GM18507 (cell line): ENCODE data around the gene TMEM222.
"Not testable (repeated sequence)": the region's sequence is repeated elsewhere in the genome, so short reads cannot be mapped to it uniquely, and the experiment has no call there.

Experiments
- DNase-seq: peaks from one replicate; pipeline ENCODE4 v3.0.0; 2011; ENCODE audit warnings: low read depth; ENCODE audit not compliant: insufficient read length; ENCODE audit errors: extremely low spot score
- FAIRE-seq: peaks from 2 replicates; lab custom pipeline; 2011; peaks lifted over from hg19 to GRCh38; lab: Jason Lieb, UNC

The TMEM222 gene

GRCh38 chr1:27367160-27367650 lies 45.2 kb downstream of the TMEM222 start:
- FAIRE-seq, result no peak

GRCh38 chr1:27368869-27369582 lies 47.1 kb downstream of the TMEM222 start:
- DNase-seq, result no peak
- FAIRE-seq, result no peak

More at GRCh38 chr1:27367160-27367650, 45.2 kb downstream of the TMEM222 start:
- no peak for DNase-seq

- no peak for FAIRE-seq
These were observed 50.3 kb downstream of the TMEM222 start for GRCh38 chr1:27372022-27372807.

GRCh38 chr1:27372808-27373690 lies 51.1 kb downstream of the TMEM222 start:
- DNase-seq, result no peak
- no peak for FAIRE-seq

More at GRCh38 chr1:27372022-27372807, 50.3 kb downstream of the TMEM222 start:
- no peak for DNase-seq

- DNase-seq (no peak), FAIRE-seq (no peak)
These were observed 52.6 kb downstream of the TMEM222 start, which contains the start of gene FCN3 for GRCh38 chr1:27374362-27375086. Gene FCN3 (minus strand): TSS chr1:27374824. CDS start chr1:27374818, 6 bp downstream.

- DNase-seq (no peak), FAIRE-seq (no peak)
These were observed 56.0 kb downstream of the TMEM222 start for GRCh38 chr1:27377760-27378495.

- no peak for FAIRE-seq
- no peak for DNase-seq
These were observed 57.7 kb downstream of the TMEM222 start for GRCh38 chr1:27379564-27380122.

GRCh38 chr1:27380224-27380623 lies 58.3 kb downstream of the TMEM222 start:
- no peak for FAIRE-seq

GRCh38 chr1:27380766-27381733 lies 59.1 kb downstream of the TMEM222 start:
- FAIRE-seq (no peak), DNase-seq (no peak)

More at GRCh38 chr1:27380224-27380623, 58.3 kb downstream of the TMEM222 start:
- no peak for DNase-seq

GRCh38 chr1:27381969-27382762 lies 60.2 kb downstream of the TMEM222 start:
- FAIRE-seq (no peak), DNase-seq (no peak)

GRCh38 chr1:27383039-27383605 lies 61.2 kb downstream of the TMEM222 start, which contains the start of gene CD164L2:
Gene CD164L2 (minus strand): TSS chr1:27383333. CDS start chr1:27383239, 94 bp downstream.
- FAIRE-seq (no peak), DNase-seq (no peak)

- FAIRE-seq (no peak), DNase-seq (no peak)
These were observed 61.7 kb downstream of the TMEM222 start for GRCh38 chr1:27383661-27384060.

GRCh38 chr1:27384797-27385196 lies 62.8 kb downstream of the TMEM222 start:
- not testable (repeated sequence) for FAIRE-seq, DNase-seq
